Neural cell (in vitro differentiated cells): ENCODE measurements around the gene GALNT14.

Source experiments
- CTCF ChIP-seq: fragments of 450-650 bp; IDR thresholded peaks from 2 replicates; pipeline ENCODE4 v1.5.1; 2014; ENCODE audit warnings: antibody characterized with exemption, mild to moderate bottlenecking, moderate library complexity; ENCODE audit not compliant: poor library complexity, severe bottlenecking
- EZH2 ChIP-seq: fragments of 200-600, 300-800 bp; shearing (Covaris generic), sonication (generic); IDR thresholded peaks from 2 replicates; pipeline ENCODE4 v1.6.1; 2014; ENCODE audit warnings: antibody characterized with exemption, low read length, borderline replicate concordance, mild to moderate bottlenecking; ENCODE audit not compliant: insufficient read depth, poor library complexity, severe bottlenecking
- POLR2AphosphoS5 ChIP-seq: IDR thresholded peaks from 2 replicates; pipeline ENCODE4 v1.6.1; 2012

- no peak for TF ChIP-seq CTCF
- TF ChIP-seq POLR2AphosphoS5: no peak
- TF ChIP-seq EZH2: no peak
Measured at GRCh38 chr2:30880516-30880915, 257.7 kb downstream of the GALNT14 start.
